GM12892 (cell line): ENCODE data around the gene SELENOM.

Experiments
- POLR2A ChIP-seq: IDR thresholded peaks from 2 replicates; pipeline ENCODE4 v1.6.1; 2011; ENCODE audit warnings: low read depth, low read length, control low read depth
- POLR2AphosphoS5 ChIP-seq: IDR thresholded peaks from 2 replicates; pipeline ENCODE4 v1.6.1; 2011; ENCODE audit warnings: low read depth, low read length, control low read depth
- TAF1 ChIP-seq: IDR thresholded peaks from 2 replicates; pipeline ENCODE4 v1.6.1; 2011; ENCODE audit warnings: low read depth, mild to moderate bottlenecking, control low read depth, low read length, borderline replicate concordance

GRCh38 chr22:31106001-31106571 lies 1.3 kb downstream of the SELENOM start:
- no peak for TF ChIP-seq POLR2A
- TF ChIP-seq TAF1: no peak
- TF ChIP-seq POLR2AphosphoS5: no peak
